ENCODE results near the gene PHF20.
"Not testable (repeated sequence)": the region's sequence is repeated elsewhere in the genome, so short reads cannot be mapped to it uniquely, and the experiment has no call there.

Gene PHF20

DNA sequence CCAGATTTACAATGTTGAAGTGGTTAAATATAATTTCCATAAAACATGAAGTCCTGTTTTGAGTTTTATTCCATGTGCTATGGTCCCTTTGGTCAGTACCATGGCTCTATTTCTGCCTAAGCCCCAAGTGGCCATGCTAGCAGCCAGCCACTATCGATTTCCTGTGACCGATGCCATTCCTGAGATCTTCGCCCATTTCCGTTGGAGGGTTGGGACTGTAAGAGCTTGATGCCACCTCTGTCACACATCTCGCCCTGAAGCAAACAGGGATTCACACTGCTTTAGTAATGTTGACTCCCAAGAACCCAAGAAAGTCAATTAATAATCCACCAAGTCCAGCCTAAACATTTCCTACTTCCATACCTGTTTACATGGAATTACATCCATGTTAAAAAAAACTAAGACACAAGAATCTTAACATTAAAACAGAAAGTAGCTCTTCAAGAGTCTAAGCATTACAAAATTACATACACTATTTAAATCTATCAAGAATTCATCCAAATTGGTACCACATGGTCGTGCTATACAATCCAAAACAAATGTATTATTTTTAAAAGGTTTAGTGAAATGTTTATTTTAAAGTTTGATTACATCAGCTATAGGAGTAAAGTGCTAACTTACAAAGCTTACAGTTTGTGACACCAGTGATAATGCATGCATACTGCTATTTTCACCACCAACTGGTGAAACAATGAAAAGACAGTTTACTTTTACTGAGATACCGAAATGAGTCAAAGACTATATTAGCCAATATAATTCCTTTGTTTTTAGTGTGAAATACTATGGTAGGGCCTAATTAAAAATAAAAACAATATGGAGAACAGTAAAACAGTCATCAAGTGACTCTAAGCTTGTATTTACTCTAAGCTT is 32.3 kb upstream of the PHF20 start:
- no peak for DNase-seq (ENCODE audit: low read depth)

DNA sequence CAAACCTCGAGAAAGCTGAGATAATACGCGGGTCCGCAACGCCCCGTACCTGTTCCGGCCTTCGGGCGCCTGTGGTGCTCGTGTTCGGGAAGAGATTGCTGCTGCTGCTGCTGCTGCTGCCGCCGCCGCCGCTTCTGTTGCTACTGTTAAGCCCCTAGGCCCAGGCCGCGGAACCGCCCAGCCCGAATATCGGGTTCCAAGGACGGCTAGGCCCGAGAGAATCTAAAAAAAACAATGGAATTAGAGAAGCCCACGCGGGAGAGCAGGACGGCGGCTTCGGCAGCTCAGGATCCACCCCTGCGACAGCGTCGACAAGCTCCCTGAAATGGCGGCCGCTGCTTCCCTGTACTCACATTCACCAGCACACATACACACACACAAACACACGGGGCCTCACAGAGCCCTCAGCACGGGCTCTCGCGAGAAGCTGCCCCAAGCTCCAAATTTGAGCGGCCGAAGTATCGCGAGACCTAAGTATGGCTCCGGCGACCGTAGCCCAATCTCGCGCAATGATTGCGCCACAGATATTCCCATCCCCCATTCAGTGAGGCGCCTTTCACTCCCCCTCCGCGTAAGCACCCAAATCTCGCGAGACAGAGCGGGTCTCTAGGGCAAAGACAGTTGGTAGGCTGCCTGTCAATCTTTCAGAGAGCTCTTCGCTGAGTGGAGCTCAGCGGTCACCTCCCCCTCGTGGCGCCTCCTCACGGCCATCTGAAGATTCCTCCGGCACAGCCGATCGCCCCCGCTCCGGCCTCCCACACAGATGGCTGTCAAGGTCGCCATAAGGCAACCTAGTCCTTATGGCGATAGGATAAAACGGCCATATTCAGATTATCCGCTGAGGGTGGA is 29.7 kb upstream of the PHF20 start, which contains the start of gene RBM39:
RBM39 (minus strand) TSS at position 369 of the 849 bp plus-strand sequence. CDS start 1,386 bp downstream, outside the sequence.
- peak; percentile 100 for DNase-seq (ENCODE audit: low read depth)

GRCh38 chr20:35742741-35743523 is 28.9 kb upstream of the PHF20 start:
- DNase-seq (ENCODE audit: low read depth), result no peak

- DNase-seq (ENCODE audit: low read depth), result no peak
These were observed 27.9 kb upstream of the PHF20 start for GRCh38 chr20:35743693-35744491.

- not testable (repeated sequence) for DNase-seq (ENCODE audit: low read depth)
These were observed 27.3 kb upstream of the PHF20 start for GRCh38 chr20:35744492-35744841.

GRCh38 chr20:35750611-35751010 is 21.2 kb upstream of the PHF20 start:
- no peak for DNase-seq (ENCODE audit: low read depth)

- DNase-seq (ENCODE audit: low read depth), result no peak
These were observed 15.4 kb upstream of the PHF20 start for GRCh38 chr20:35756404-35756803.

- no peak for DNase-seq (ENCODE audit: low read depth)
These were observed 14.6 kb upstream of the PHF20 start for GRCh38 chr20:35757098-35757705.

GRCh38 chr20:35761548-35761947 is 10.3 kb upstream of the PHF20 start:
- not testable (repeated sequence) for DNase-seq (ENCODE audit: low read depth)

DNA sequence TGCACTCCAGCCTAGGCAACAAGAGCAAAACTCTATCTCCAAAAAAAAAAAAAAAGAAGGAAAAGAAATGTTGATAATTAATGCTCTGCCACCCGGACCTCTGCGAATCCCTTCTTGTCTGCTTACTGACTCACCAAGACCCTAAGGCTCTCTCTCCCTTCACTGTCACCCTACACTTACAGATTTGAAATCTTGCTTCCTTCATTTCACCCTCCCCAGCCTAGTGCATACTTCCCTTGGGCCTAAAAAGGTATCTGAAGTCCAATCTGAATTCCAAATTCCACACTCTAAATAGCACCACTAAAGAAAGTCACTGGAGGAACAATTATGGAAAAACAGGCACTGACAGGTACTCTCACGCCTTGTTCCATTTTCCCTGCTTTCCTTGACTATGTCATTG is 9.4 kb upstream of the PHF20 start:
- no peak for DNase-seq (ENCODE audit: low read depth)

- DNase-seq (ENCODE audit: low read depth), result not testable (repeated sequence)
These were observed 6.9 kb upstream of the PHF20 start for GRCh38 chr20:35764936-35765335.

GRCh38 chr20:35766843-35767242 is 5.0 kb upstream of the PHF20 start:
- DNase-seq (ENCODE audit: low read depth), result no peak

DNA sequence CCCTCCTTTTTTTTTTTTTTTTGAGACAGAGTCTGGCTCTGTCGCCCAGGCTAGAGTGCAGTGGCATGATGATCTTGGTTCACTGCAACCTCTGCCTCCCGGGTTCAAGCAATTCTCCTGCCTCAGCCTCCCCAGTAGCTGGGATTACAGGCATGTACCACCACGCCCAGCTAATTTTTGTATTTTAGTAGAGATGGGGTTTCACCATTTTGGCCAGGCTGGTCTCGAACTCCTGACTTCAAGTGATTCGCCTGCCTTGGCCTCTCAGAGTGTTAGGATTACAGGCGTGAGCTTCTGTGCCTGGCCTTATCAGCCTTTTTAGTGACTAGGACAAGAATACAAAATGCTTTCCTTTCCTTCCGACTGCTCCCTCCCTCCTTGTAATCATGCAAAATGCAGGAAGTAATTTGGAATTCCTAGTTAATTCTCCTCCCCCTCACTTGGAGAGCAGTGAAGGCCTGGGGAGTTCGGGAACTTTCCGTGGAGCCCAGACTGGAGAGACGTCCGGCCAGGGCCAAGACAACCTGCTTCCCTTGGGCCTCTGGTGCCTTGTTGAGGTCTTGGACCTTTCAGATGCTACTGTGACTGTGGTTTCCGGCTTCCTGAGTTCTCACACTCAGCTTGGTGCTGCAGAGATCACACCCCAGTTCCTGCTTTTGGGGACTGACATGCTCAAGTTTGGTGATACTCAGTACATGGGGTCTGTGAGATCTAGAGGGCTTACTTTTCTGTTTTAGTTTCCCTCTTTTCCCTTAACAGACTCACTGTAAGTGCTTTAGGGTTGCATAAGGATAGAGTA is 3.9 kb upstream of the PHF20 start:
- peak; percentile 58 for DNase-seq (ENCODE audit: low read depth)

- peak; percentile 19 for DNase-seq (ENCODE audit: low read depth)
These were observed 2.8 kb upstream of the PHF20 start for GRCh38 chr20:35768731-35769664.

GRCh38 chr20:35771367-35771688 is 487 bp upstream of the PHF20 start:
- DNase-seq (ENCODE audit: low read depth), result no peak

GRCh38 chr20:35772563-35773058 is 796 bp downstream of the PHF20 start:
- no peak for DNase-seq (ENCODE audit: low read depth)

DNA sequence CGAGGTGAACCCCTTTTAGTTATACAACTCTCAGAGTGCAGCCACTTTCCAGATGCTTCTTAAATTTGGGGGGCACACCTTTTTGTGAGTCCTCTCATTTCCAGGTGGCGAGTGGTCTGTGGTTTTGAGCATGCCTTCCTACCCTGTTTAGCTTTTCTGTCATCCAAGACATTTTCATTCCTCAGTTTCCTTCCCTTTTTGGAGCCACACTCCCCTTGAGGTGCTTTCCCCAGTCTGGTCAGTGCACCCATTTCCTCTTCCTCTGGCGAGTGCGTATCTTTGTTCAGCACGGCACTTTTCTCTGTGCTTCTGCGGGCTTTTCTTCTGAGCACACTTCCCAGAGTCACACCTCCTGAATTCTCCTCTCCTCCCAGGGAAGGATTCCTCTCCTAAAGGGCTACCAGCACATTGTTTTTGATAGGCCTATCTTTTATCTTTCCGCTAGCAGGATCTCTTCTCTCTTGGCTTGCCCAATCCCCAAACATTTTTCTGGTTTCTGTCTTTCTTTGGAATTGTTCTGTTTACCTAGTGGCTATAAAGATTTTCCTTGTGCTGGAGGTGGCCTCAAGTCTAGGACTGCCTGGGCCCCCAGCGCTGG is 1.4 kb downstream of the PHF20 start:
- DNase-seq (ENCODE audit: low read depth), result peak; percentile 31

GRCh38 chr20:35774391-35774790 is 2.6 kb downstream of the PHF20 start:
- DNase-seq (ENCODE audit: low read depth), result no peak

Measured in T-helper 22 cell (primary cell).